Measurements from ENCODE around the gene FOXM1.

DNA sequence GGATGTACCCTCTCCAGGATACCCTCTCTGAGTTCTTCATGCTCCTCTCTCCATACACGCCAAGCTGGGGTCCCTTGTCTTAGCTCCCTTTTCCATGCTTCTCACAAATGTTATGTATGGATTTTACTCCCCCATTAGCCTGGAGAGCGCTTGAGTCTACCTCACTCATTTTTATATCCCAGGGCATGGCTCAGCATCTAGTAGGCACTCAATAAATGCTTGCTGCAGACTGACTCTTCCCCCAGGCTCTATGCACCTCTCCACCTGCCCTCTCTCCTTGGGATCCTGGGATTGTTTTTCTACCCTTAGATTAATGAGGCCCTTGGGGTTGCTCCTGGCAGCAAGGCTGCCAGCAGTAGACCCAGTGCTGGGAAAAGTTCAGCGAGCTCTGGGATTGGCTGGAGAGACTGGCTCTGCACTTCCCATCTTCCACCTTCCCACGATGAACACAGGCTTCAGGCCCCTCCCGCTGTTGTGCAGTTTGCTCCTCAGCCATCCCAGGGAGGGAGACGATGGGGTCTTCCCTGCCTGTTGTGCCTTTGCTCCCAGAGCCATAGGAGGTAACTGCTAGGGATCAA is 44.3 kb downstream of the FOXM1 start:
- TF ChIP-seq, protein P1, sequence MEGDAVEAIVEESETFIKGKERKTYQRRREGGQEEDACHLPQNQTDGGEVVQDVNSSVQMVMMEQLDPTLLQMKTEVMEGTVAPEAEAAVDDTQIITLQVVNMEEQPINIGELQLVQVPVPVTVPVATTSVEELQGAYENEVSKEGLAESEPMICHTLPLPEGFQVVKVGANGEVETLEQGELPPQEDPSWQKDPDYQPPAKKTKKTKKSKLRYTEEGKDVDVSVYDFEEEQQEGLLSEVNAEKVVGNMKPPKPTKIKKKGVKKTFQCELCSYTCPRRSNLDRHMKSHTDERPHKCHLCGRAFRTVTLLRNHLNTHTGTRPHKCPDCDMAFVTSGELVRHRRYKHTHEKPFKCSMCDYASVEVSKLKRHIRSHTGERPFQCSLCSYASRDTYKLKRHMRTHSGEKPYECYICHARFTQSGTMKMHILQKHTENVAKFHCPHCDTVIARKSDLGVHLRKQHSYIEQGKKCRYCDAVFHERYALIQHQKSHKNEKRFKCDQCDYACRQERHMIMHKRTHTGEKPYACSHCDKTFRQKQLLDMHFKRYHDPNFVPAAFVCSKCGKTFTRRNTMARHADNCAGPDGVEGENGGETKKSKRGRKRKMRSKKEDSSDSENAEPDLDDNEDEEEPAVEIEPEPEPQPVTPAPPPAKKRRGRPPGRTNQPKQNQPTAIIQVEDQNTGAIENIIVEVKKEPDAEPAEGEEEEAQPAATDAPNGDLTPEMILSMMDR (IDR thresholded peaks at IDR 0.05; ENCODE audit: poor library complexity, severe bottlenecking): no peak
- TF ChIP-seq RAD21 (conservative IDR thresholded peaks at IDR 0.05): no peak
- TF ChIP-seq MXI1 (conservative IDR thresholded peaks at IDR 0.05; ENCODE audit: poor library complexity, severe bottlenecking): no peak
- TF ChIP-seq TAF1 (IDR thresholded peaks at IDR 0.05; ENCODE audit: low read depth): no peak

Data from neural cell (in vitro differentiated cells).